GM23338 (cell line): Measurements from ENCODE around the gene RGPD8. TPM values are rescaled to one million over a fixed set of nuclear protein-coding genes. Genes with fewer than 3 reads are reported as not detected.

Experiments
- ATAC-seq: fragments of 200-7000 bp; cut with Tn5 transposase; 3 replicates; pipeline ENCODE4 v1.9.1; 2020
- DNase-seq: peaks from one replicate; pipeline ENCODE4 v3.0.0-alpha.2; 2015; ENCODE audit warnings: low spot score
- H2AFZ ChIP-seq: fragments of 200-600 bp; sonication (generic); 2 replicates; pipeline ENCODE4 v1.8.0; 2016; ENCODE audit warnings: antibody characterized with exemption, mild to moderate bottlenecking, moderate library complexity
- H3F3A ChIP-seq: fragments of 200-600 bp; sonication (generic); replicated peaks from 2 replicates; pipeline ENCODE4 v1.8.0; 2017; ENCODE audit warnings: antibody characterized with exemption, mixed run types, low read depth
- H3K27ac ChIP-seq: fragments of 200-600 bp; sonication (generic); 2 replicates; pipeline ENCODE4 v1.6.1; 2016; ENCODE audit warnings: low read depth
- H3K27me3 ChIP-seq: fragments of 200-600 bp; sonication (generic); 2 replicates; pipeline ENCODE4 v1.8.0; 2016; ENCODE audit warnings: mild to moderate bottlenecking, mixed run types, moderate library complexity; ENCODE audit not compliant: insufficient read depth
- H3K36me3 ChIP-seq: fragments of 200-600 bp; sonication (generic); 2 replicates; pipeline ENCODE4 v1.8.0; 2016; ENCODE audit warnings: mild to moderate bottlenecking; ENCODE audit not compliant: insufficient read depth
- H3K4me1 ChIP-seq: fragments of 200-600 bp; sonication (generic); 2 replicates; pipeline ENCODE4 v1.8.0; 2016; ENCODE audit warnings: mild to moderate bottlenecking, moderate library complexity; ENCODE audit not compliant: insufficient read depth
- H3K4me2 ChIP-seq: fragments of 200-600 bp; sonication (generic); 2 replicates; pipeline ENCODE4 v1.7.1; 2017; ENCODE audit warnings: mixed run types
- H3K4me3 ChIP-seq: fragments of 200-600 bp; sonication (generic); 2 replicates; pipeline ENCODE4 v1.6.1; 2016; ENCODE audit warnings: mixed run types
- H3K79me2 ChIP-seq: fragments of 200-600 bp; sonication (generic); replicated peaks from 2 replicates; pipeline ENCODE4 v1.8.0; 2017; ENCODE audit warnings: mild to moderate bottlenecking; ENCODE audit not compliant: insufficient read depth
- H3K9me2 ChIP-seq: fragments of 200-600 bp; sonication (generic); 2 replicates; pipeline ENCODE4 v1.8.0; 2017; ENCODE audit not compliant: insufficient read depth
- H4K20me1 ChIP-seq: fragments of 200-600 bp; sonication (generic); replicated peaks from 2 replicates; pipeline ENCODE4 v1.8.0; 2017; ENCODE audit warnings: mild to moderate bottlenecking; ENCODE audit not compliant: insufficient read depth
- H3K27ac Mint-ChIP-seq: 2 replicates; pipeline ENCODE4 v1.8.0; 2020; ENCODE audit warnings: inconsistent platforms, mild to moderate bottlenecking, moderate library complexity, mixed read lengths
- H3K27me3 Mint-ChIP-seq: 3 replicates; pipeline ENCODE4 v1.8.0; 2022; ENCODE audit warnings: low read depth, mild to moderate bottlenecking, moderate library complexity, mixed read lengths, inconsistent platforms; ENCODE audit not compliant: insufficient read depth, poor library complexity
- H3K36me3 Mint-ChIP-seq: 3 replicates; pipeline ENCODE4 v1.8.0; 2021; ENCODE audit warnings: low read depth, mild to moderate bottlenecking, inconsistent platforms, moderate library complexity, mixed read lengths
- H3K4me1 Mint-ChIP-seq: 3 replicates; pipeline ENCODE4 v1.8.0; 2020; ENCODE audit warnings: mild to moderate bottlenecking, inconsistent platforms, mixed read lengths
- H3K4me3 Mint-ChIP-seq: 3 replicates; pipeline ENCODE4 v1.8.0; 2021; ENCODE audit warnings: moderate library complexity, mild to moderate bottlenecking, inconsistent platforms, mixed read lengths
- H3K9me3 Mint-ChIP-seq: 3 replicates; pipeline ENCODE4 v1.8.0; 2020; ENCODE audit warnings: moderate library complexity, mild to moderate bottlenecking, inconsistent platforms, mixed read lengths
- CREB1 ChIP-seq: fragments of 250-450 bp; sonication (Bioruptor Pico); IDR thresholded peaks from 2 replicates; pipeline ENCODE4 v1.5.0; 2020; ENCODE audit warnings: low read depth, mild to moderate bottlenecking, moderate library complexity
- CTCF ChIP-seq, 2 experiments: fragments of 200-600 bp in 1 of 2; sonication (generic) in 1 of 2; conservative IDR thresholded peaks; 2 replicates each; pipeline versions ENCODE4 v1.5.1 to v1.6.1; 2016 to 2017; ENCODE audit warnings: antibody characterized with exemption in 2 of 2, low read depth in 2 of 2, mild to moderate bottlenecking in 2 of 2, moderate library complexity in 1 of 2
- ETS1 ChIP-seq: IDR thresholded peaks from 2 replicates; pipeline ENCODE4 v1.6.1; 2016; ENCODE audit warnings: antibody characterized with exemption
- EZH2 ChIP-seq: fragments of 200-600 bp; sonication (generic); IDR thresholded peaks from one replicate; pipeline ENCODE4 v1.8.0; 2017; ENCODE audit warnings: antibody characterized with exemption, mild to moderate bottlenecking, low read depth; ENCODE audit not compliant: unreplicated experiment
- JUNB ChIP-seq: IDR thresholded peaks from one replicate; pipeline ENCODE4 v1.6.1; 2016; ENCODE audit warnings: antibody characterized with exemption; ENCODE audit not compliant: unreplicated experiment
- NANOG ChIP-seq: IDR thresholded peaks from 2 replicates; pipeline ENCODE4 v1.6.1; 2016; ENCODE audit warnings: antibody characterized with exemption, borderline replicate concordance
- POLR2AphosphoS5 ChIP-seq: IDR thresholded peaks from 2 replicates; pipeline ENCODE4 v1.6.1; 2016; ENCODE audit warnings: antibody characterized with exemption, low read depth
- STAT1 ChIP-seq: IDR thresholded peaks from one replicate; pipeline ENCODE4 v1.6.1; 2016; ENCODE audit warnings: antibody characterized with exemption; ENCODE audit not compliant: unreplicated experiment
- ZNF331 ChIP-seq: fragments of 250-450 bp; sonication (Bioruptor Pico); IDR thresholded peaks from 2 replicates; pipeline ENCODE4 v1.5.0; 2020; ENCODE audit warnings: low read depth, mild to moderate bottlenecking, moderate library complexity
- ZNF462 ChIP-seq: fragments of 250-450 bp; sonication (Bioruptor Pico); IDR thresholded peaks from 2 replicates; pipeline ENCODE4 v1.5.0; 2020; ENCODE audit warnings: mild to moderate bottlenecking, moderate library complexity
- polyA plus RNA-seq: library from polyadenylated mRNA; unstranded; fragments of >200 nt; fragmentation: Nextera tagmentation; extraction: Ambion mirVana; gene quantifications from 2 replicates; pipeline ENCODE4 v1.2.1, GENCODE V29; 2016
- total RNA-seq: library from RNA; depleted of rRNA; stranded (reverse); fragments of >200 nt; shearing (Covaris generic); gene quantifications from 2 replicates; pipeline ENCODE4 v1.2.3, GENCODE V29; 2014

RGPD8 gene
- total and polyA plus RNA-seq, 2 experiments from 2014 or later: 1.1 to 8.6 TPM

- Histone ChIP-seq H3K4me2 (no peak overlapping the region), H3K27me3 (no peaks in the 10 kb centered on the region), H3K36me3 (no peaks in the 10 kb centered on the region), H3F3A (no peaks in the 10 kb centered on the region), H3K9me2 (peaks cover 4% of the 10 kb centered on the region; the same call in 1 of the 2 replicates), H3K4me1 (no peaks in the 10 kb centered on the region), H3K4me3 (no peak overlapping the region), H4K20me1 (no peaks in the 10 kb centered on the region), H3K27ac (no peak overlapping the region), H2AFZ (no peak overlapping the region), H3K79me2 (no peaks in the 10 kb centered on the region)
- DNase-seq (peak; percentile 29), ATAC-seq (peak; percentile 85)
- no peak overlapping the region for H3K27ac Mint-ChIP-seq
- H3K27me3 Mint-ChIP-seq: no peaks in the 10 kb centered on the region
- peaks cover 7% of the 10 kb centered on the region; the same call in 2 of the 3 replicates for H3K36me3 Mint-ChIP-seq
- H3K9me3 Mint-ChIP-seq: peaks cover 3% of the 10 kb centered on the region; the same call in 1 of the 3 replicates
- H3K4me3 Mint-ChIP-seq: no peak overlapping the region
- H3K4me1 Mint-ChIP-seq: no peaks in the 10 kb centered on the region; the same call in 2 of the 3 replicates
- TF ChIP-seq JUNB (no peak), NANOG (no peak), CTCF (conservative IDR thresholded peaks at IDR 0.05; ENCODE audit: low read depth in 2 of 2) (peak in 1 of 2 experiments; percentile 34; a peak in 2 of 4 replicates)
These were observed 88.1 kb downstream of the RGPD8 start for GRCh38 chr2:112345030-112346027.

GRCh38 chr2:112343827-112344585 is 89.4 kb downstream of the RGPD8 start:
- Mint-ChIP-seq H3K4me3 (no peak overlapping the region), H3K36me3 (peaks cover 7% of the 10 kb centered on the region; the same call in 2 of the 3 replicates), H3K27me3 (no peaks in the 10 kb centered on the region), H3K27ac (no peak overlapping the region), H3K4me1 (no peaks in the 10 kb centered on the region; the same call in 2 of the 3 replicates), H3K9me3 (peaks cover 3% of the 10 kb centered on the region; the same call in 1 of the 3 replicates)
- peak; percentile 6 for DNase-seq
- no peaks in the 10 kb centered on the region for H4K20me1 ChIP-seq
- no peak overlapping the region for H3K4me2 ChIP-seq
- no peak overlapping the region for H2AFZ ChIP-seq
- H3K4me3 ChIP-seq: no peak overlapping the region
- no peak overlapping the region for H3K27ac ChIP-seq
- H3K9me2 ChIP-seq: peaks cover 4% of the 10 kb centered on the region; the same call in 1 of the 2 replicates
- no peaks in the 10 kb centered on the region for H3K36me3 ChIP-seq
- ATAC-seq: no peak
- no peaks in the 10 kb centered on the region for H3F3A ChIP-seq
- H3K27me3 ChIP-seq: no peaks in the 10 kb centered on the region
- H3K4me1 ChIP-seq: no peaks in the 10 kb centered on the region
- no peaks in the 10 kb centered on the region for H3K79me2 ChIP-seq
- TF ChIP-seq EZH2 (no peak), ZNF462 (CRISPR knock-in tag) (no peak), ZNF331 (CRISPR knock-in tag) (no peak), STAT1 (no peak), CREB1 (CRISPR knock-in tag) (no peak), ETS1 (no peak), POLR2AphosphoS5 (no peak)
